Measurements from ENCODE around the gene CASZ1.
A peak's percentile ranks its signal among the peaks of the same experiment; 100 is the strongest.

Gene CASZ1

DNA sequence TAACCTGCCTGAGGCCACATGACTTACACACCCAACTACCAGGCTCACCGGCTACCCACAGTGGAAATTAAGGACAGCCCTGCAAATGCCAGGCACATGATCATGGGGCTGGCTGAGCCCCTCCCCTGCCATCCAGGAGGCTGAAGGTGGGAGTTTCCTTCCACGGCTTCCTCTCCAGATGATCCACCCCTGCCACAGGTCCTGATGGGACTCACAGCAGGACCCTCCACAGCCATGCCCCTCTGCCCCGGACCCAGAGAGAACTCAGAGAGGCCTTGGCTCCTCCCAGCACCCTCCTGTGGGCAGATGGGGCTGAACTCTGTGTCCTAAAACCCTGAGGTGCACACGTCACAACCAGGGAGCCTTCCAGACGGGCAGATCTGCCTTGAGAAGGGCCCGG lies 29.1 kb upstream of the CASZ1 start:
- no peak for DNase-seq
- intact Hi-C loops (cut with DNase I), result no loop called here

DNA sequence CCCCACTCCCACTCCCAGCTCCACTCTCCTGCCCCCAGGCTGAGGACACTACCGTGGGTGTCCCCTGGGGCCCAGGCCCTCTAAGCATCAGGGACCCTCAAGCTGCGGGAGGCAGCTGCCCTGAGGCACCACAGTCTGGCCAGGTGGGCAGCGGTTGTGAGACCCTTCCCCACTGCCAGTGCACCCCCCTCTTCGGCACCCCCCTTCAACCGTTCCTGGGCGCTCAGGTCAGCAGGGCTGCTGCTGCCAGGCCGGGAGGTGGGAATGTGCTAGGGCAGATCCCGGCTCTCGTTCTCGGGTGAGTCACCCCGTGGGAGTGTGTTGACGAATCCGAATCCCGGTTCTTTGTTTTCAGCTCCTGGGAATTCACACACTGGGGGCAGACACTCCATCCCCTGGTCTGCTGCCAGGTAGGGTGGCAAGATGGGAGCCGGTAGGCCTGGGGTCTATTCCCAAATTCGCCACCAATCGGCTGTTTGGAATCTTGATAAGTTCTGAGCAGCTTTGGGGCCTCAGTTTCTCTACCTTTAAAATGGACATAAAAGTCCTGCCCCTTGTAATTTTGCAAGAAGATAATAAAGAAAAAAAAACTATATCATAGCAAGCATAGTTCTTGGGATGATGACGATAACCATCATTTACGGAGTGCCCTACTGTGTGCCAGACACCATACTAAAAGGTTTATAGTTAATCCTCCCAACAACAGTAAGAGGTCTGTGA lies 28.5 kb upstream of the CASZ1 start:
- intact Hi-C loops (cut with DNase I), result no loop called here
- peak in 1 of 10 donors; percentile 69 for DNase-seq

DNA sequence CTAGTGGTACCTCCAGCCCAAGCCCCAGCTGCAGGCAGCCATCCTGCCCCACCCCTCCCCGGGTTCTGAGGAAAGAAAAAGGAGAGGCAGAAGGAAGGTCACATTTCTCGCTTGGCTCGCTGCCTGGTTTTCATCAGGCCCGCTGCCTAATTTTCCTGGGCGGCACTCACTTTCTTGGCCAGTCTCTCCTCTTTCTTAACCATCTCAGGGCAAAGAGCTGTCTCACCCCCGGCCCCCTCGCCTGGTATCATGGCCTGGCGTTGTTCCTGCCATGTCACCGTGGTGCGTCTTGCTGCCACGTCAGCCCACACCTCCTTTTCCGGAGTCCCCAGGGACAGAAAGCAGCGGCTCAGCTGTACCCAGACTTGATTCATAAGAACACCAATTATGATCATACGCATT lies 26.6 kb upstream of the CASZ1 start:
- intact Hi-C loops (cut with DNase I), result no loop called here
- peak in 2 of 10 donors; percentile 29 to 71 for DNase-seq

DNA sequence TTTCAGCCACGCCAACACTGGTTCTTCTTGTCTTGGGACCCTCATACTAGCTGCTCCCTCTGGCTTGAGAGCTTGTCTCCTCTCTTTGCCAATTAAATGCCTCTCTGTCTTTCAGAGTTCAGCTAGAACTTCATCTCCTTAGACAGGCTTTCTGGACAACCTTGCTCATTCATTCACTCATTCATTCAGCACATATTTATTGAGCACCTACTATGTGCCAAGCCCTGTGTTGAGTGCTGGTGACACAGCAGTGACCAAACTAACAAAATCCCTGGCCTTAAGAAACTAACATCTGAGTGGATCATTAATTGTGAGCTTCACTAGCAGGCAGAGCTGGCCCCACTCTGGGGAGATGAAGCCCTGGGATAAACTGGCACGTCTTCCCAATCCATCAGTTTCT lies 24.9 kb upstream of the CASZ1 start:
- no peak for DNase-seq
- intact Hi-C loops (cut with DNase I), result no loop called here

DNA sequence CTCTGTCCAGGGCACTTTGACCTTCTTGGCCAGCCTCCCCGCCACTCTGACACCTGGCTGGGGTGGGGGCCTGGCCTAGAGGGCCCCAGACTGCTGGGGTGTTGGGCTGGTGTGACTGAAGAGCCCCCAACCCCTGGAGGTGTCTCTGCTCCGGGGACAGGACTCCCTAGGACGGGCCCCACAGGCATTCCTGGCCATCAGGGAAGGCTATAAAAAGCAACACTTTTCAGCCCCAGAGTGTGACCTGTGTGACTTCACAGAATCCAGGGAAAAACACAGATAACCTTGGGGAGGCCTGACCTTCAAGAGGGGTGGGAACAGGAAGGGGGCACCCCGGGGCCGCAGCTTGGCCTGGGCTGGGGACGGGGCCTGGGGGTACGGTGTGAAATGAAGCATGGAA lies 24.0 kb upstream of the CASZ1 start:
- DNase-seq, result no peak
- intact Hi-C loops (cut with DNase I), result no loop called here

DNA sequence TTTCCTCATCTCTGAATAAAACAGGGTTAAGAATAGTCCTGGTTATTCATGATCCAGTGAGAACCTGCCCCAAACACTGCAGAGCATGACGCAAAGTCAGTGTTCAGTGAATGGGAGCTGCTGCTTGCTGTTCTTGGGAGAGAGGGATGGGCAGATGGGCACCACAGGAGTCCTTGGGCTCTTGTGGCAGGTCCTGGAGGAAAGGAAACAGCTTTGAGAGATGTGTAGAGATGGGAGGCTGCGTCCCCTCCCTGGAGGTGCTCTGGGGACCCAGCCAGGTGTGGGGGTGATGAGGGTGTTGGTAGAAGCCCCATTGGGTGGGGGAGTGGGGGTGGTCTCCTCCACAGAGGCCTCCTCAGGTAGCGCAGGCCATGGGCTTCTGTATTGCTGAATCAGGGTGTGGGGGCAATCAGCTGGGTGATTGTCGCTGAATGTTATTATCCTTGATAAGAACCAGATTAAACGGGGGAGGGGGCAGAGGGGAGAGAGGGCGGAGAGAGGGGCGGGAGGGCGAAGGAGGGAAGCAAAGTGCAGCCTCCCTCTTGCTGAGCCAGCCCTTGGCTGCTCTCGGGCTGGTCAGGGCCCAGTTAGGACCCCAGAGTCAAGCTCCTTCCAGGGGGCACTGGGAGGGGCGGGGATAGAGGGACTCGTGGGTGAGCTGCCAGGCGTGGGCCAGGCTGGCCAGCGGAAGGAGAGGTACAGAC lies 22.9 kb upstream of the CASZ1 start:
- intact Hi-C loops (cut with DNase I), result no loop called here
- peak in 1 of 10 donors; percentile 18 for DNase-seq

DNA sequence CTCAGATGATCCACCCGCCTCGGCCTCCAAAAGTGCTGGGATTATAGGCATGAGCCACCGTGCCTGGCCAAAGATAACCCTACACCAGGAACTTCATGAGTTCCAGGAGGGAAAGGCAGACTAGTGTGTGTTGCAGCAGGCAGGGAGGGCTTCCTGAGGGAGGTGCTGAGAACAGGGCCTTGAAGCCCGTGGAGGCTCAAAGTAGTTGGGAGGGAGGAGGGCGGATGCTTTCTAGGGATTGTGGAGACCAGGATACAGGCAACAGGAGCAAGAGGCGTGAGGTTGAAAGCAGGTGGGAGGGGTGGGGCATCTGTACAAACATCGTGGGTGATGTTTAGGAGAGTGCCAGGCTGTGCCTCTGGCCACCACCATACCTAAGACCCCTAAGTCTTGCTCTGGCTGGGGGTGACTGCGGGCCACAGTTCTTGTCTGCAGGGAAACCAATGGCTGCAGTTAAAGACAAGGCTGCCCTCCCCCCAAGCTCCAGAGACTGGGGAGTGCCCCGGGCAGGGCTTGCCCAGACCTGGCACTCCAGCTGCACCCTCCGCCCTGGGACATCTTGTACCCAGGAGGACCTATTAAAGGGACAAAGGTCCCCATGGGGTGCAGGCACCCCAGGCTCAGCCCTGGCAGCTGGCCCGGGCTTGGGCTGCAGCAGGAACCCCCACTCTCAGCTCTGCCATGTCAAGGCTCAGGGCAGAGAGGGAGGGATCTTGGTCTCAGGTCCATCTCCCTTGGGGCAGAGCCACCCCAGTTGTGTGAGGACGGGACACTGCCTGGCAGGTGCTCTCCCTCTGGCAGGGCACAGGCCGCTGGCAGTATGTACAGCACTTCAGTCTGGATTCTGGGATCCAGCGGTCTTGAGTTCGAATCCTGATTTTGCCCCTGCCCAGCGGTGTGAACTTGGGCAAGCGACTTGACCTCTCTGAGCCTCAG lies 22.1 kb upstream of the CASZ1 start:
- intact Hi-C loops (cut with DNase I), result no loop called here
- no peak for DNase-seq

DNA sequence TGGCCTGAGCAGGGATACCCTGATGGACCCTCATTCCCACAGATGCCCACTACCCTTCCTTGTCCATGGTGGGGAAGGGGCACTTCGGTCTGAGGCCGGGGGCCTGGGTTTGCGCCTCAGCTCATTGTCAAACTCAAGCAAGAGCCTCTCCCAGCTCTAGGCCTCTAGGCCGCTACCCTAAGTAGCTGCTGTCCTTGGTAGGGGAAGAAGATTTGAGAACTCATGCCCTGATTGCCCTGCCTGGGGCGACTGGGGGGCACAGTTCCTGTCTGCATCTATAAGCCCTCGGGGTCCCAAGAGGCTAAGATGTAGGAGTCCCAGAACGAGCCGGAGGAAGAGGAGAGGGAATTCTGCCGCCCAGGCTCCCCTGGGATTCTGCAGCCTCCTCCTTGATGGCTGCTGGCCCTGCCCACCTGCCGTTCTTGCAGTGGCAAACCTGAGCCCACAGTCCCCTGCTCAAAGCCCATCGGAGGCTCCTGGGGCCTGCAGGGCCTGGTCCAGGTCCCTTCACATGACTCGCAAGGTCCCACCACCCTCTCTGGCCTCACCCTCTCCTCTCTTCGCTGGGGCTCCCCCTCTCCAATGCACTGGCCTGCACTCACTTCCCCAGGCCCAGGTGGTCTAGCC lies 20.4 kb upstream of the CASZ1 start:
- intact Hi-C loops (cut with DNase I), result no loop called here
- DNase-seq, result peak in 2 of 10 donors; percentile 38 to 53

DNA sequence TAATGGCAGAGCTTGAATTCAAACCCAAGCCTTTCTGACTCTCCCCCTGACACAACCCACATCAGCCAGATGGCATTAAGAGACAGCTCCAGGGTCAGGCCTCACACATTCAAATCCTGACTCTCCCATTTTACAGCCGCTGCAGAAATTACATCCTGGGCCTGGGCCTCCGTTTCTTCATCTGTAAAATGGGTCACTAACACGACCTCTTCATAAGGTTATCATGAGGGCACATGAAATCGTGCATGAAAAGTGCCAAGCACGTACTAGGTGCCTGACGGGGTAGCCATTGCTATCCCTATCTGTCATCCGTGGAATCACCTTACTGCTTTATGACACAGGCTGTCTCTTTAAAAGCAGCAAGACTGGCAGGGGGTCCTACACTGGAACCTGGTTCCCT lies 19.8 kb upstream of the CASZ1 start:
- DNase-seq, result peak in 2 of 10 donors; percentile 16 to 35
- intact Hi-C loops (cut with DNase I), result no loop called here

DNA sequence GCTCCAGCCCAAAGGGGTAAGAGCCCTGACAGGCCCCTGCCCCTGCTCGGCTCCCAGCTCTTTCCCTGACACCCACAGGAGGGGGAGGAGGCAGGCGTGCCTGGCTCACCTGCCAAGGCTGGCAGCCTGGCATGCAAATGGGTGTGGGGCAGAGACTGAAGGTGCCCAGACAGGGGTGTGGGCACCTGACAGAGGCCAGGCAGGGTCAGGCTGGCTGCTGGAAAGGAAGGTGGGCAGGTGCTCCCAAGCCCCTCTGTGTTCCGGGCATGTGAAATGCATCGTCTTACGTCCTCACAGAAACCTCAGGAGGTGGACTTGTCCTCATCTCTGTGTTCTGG lies 19.4 kb upstream of the CASZ1 start:
- peak in 2 of 10 donors; percentile 54 to 62 for DNase-seq
- intact Hi-C loops (cut with DNase I), result no loop called here

DNA sequence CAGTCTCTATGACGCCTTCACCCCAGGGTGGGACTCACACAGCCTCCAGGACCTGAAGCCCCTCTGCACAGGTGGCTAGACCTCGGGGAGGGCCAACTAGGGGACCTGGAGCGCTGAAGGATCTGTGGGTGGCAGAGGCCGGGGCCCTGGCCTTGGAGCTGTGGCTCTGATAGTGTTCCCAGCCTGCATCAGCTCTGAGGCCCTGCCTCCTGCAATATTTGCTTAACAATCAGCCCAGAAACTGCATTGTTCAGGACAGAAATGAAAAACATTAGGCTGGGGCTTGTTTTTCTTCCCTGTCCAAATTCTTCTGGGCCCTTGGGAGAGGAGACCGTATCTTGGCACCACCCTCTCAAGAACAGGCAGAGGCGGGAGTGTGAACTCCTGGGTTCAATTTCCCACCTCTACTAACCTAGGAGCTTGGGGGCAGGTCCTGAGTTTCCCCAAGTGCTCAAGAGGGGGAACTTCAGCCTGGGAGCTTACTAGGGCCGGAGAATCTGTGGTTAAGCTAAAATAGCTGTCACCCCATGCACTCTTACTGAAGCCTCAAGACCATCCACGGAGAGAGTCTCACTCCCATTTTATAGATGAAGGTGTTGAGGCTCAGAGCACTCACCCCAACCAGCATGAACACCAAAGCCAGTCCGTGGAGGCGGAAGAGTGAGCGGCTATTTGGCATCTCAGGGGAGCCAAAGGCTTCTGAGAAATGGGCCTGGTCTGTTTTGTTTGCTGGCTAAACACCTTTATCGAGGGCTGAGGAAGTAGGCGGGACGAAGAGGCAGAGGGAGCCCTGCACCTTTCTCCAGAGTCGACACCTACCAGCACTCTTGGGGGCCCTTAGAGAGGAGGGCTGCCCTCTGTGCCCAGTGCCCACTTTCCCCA lies 18.8 kb upstream of the CASZ1 start:
- DNase-seq, result peak in 1 of 10 donors; percentile 72
- intact Hi-C loops (cut with DNase I), result no loop called here

DNA sequence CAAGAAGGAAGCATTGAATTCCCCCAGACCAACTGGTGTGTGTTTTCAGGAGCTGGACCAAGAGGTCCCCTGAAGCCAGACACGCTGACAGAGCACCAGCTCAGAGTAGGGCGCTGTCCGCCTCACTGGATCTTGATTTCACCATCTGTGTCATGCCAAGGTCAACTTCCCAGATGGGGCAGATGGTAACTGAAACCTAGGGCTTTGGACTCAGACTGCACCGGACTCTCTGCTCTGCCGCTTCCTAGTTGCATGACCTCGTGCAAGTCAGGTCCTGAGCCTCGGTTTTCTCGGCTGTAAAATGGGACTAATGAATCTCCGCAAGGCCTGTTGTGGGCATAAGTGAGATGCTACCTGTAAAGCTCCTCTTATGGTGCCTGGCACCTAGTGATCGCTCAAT lies 17.9 kb upstream of the CASZ1 start:
- intact Hi-C loops (cut with DNase I), result no loop called here
- peak in 1 of 10 donors; percentile 35 for DNase-seq

DNA sequence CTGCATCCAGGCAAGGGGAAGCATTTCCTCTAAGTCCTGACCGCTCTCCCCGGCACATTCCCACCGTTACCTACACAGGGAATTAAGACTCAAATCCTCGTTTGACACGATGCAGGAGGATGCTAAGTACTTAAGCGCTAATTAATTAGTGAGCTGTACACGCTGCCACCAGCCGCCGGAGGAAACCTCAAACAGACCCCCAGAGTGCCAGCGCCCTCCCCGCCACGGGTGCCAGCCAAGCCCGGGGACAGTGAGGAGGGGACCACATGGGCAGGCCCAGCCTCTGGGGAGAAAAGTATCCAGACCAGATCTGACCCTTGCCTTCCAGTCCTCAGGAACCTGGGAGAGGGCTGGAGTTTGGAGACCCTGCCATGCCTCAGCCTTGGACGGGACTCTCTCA lies 17.4 kb upstream of the CASZ1 start:
- intact Hi-C loops (cut with DNase I), result no loop called here

DNA sequence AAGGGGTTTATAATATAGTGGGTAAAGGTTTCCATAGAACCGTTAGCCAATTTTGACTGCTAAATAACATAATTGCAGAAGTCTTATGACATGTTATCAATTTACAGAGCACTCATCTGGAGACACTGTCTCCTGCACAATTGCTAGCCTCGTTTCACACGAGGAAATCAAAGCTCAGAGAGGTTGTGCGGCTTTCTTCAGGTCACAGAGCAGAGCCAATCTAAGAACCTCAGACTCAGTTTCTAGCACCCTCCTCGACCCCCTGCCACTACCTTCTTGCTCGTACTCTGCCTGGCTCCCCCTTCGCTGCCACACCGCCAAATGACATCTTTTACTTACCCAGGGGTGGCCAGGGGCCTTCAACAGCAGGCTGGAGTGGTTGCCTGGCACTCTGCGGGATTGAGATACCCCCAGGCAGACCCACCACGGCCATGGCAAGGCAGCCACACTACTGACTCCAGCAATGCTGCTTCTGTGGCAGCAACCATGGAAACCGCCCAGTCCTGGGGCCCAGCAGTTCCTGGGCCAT lies 16.0 kb upstream of the CASZ1 start:
- intact Hi-C loops (cut with DNase I), result no loop called here

More for the DNA sequence above, 17.4 kb upstream of the CASZ1 start:
- DNase-seq, result peak in 2 of 10 donors; percentile 60 to 78

DNA sequence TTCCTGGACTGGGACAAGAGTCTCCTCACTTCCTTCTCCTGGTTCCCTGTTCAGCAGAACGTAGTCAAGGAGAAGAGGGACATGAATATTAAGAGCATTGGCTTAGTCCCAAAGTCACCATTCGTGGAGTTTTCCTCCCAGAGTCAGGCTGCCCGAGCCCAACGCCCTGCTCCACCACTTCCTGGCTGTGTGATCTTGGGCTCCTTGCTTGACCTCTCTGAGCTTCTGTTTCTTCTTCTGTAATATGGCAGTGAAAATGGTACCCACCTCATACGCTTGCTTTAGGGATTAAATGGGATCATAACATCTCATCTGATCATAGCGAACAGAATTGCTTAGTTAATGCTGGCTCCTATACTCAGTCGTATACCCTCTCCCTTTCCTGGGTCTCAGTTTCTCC lies 12.0 kb upstream of the CASZ1 start:
- intact Hi-C loops (cut with DNase I), result no loop called here
- no peak for DNase-seq

More for the DNA sequence above, 16.0 kb upstream of the CASZ1 start:
- DNase-seq, result peak in 2 of 10 donors; percentile 48 to 52

DNA sequence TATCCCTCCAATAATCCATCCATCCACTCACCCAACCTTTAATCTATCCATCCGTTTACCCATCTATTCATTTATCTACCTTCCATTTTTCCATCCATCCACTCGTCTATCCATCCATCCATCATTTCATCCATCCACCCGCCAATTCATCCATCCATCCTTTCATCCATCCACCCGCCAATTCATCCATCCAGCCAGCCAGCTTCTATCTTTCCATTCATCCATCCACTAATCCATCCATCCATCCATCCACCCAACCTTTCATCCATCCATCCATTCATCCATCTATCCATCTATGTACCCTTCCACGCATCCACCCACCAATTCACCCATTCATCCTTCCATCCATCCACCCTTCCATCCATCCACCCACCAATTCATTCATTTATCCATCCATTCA lies 10.5 kb upstream of the CASZ1 start:
- intact Hi-C loops (cut with DNase I), result no loop called here
- no peak for DNase-seq

DNA sequence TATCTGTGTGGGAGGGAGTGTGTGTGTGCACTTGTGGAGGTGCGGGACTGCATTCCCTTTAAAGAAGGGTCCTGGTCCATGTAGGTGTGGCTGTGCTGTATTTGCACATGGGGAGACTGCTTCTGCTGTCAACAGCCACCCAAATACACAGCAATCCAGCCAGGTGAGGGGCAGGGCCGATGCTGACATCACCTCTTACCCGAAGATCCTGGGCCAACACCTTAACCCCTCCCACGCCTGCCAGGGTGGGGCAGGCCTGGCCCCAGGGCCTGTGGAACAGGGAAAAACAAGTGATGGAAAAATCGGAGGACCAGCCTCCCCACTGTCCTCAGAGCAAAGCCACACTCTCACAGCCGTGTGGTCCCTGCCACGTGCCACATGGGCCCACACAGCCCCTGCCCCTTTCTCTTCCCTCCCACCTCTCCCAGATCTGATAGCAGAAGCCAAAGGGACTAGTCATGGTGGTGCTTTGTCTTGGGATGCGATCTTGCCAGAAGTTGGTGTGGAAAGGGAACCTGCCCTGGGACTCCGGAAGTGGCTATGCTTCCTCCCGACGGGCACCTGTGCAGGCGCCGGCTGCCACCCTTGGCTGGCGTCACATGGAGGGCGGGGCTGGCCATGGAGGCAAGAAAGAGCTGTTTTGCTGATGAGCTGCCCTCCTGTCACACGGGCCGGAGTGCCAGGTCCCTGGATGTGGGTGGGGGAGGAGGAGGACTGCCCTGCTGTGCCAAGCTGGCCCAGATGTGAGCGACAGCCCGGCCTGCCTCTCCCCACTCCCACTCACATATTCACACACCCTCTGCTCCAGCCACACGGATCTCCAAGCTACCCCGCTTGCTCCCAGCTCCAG lies 7.8 kb upstream of the CASZ1 start:
- peak in 2 of 10 donors; percentile 64 to 67 for DNase-seq
- intact Hi-C loops (cut with DNase I), result no loop called here

DNA sequence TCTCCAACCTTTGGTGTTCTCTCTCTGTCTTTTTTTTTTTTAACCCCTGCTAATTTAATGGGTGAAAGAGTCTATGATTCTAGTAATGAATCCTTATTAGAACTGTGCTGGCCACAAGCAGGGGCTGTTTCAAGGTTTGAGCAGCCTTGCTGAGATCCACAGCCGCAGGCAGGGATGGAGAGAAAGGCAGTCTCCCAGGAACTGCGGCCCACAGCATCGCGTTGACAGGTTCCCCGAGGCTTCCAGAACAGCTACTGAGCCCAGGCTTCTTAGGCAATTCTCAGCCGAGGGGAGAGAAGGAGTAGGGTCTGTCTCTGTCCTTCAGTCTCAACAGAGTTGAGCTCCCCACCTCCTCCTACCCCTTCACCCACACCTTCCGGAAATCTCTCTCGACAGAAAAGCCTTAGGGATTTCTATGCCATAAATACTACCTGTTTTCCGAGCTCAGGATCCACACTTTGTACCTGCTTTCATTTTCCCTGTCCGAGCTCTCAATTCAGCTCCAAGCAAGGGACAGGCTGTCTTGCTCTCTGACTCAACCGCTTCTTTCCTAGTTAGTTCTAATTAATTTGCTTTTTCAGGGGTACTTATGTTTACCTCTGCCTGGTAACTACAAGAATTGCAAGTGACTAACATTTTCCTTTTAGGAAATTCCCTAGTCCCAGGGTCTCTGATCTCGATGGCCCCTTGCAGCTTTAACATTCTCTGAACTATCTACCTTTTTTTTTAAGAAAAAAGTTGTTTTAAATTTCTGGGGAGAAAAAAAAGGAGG lies 6.7 kb upstream of the CASZ1 start:
- DNase-seq, result peak in 2 of 10 donors; percentile 42 to 74
- intact Hi-C loops (cut with DNase I), result no loop called here
